K562 (cell line): ENCODE data around the gene OR1I1. TPM values are rescaled to one million over a fixed set of nuclear protein-coding genes. Genes with fewer than 3 reads are reported as not detected.

Source experiments
- CCAR2 ChIP-seq: fragments of 200-400 bp; formaldehyde crosslinking; IDR thresholded peaks from 2 replicates; pipeline ENCODE4 v1.6.1; 2017; ENCODE audit warnings: mild to moderate bottlenecking, low read depth, low read length
- GABPB1 ChIP-seq: sonication (generic); formaldehyde crosslinking; IDR thresholded peaks from 2 replicates; pipeline ENCODE4 v1.8.0; 2022; ENCODE audit warnings: mild to moderate bottlenecking, missing genetic modification reagents
- ILF3 ChIP-seq: fragments of 450-650 bp; IDR thresholded peaks from 2 replicates; pipeline ENCODE4 v1.6.1; 2018; ENCODE audit warnings: antibody characterized with exemption, mild to moderate bottlenecking, moderate library complexity, borderline replicate concordance
- REST ChIP-seq, 2 experiments: fragments of 450-650 bp; formaldehyde crosslinking in 1 of 2; IDR thresholded peaks; 2 replicates each; pipeline versions ENCODE4 v1.4.0 to v1.6.1; 2014 to 2020; ENCODE audit warnings: mild to moderate bottlenecking in 2 of 2, borderline replicate concordance in 1 of 2, low read depth in 1 of 2
- ZNF354B ChIP-seq: fragments of 250-450 bp; sonication (Bioruptor Pico); IDR thresholded peaks from 2 replicates; pipeline ENCODE4 v1.4.0; 2020
- ZNF512 ChIP-seq: IDR thresholded peaks from 2 replicates; pipeline ENCODE4 v1.6.1; 2016; ENCODE audit warnings: missing genetic modification characterization, missing compliant biosample characterization
- polyA plus RNA-seq, 8 experiments: library from polyadenylated mRNA; depleted of rRNA in 4 of 8; stranded (reverse) in 5 of 8; unstranded in 3 of 8; fragments of >200 nt; fragmentation: Nextera tagmentation in 2 of 8; fragmentation: Illumina TruSeq in 1 of 8; extraction: Ambion mirVana in 2 of 8; extraction: Trizol in 1 of 8; gene quantifications; 2 replicates each; pipeline versions ENCODE4 v1.2.1 to v1.2.3, GENCODE V29; 2011 to 2014; ENCODE audit warnings: inconsistent platforms in 1 of 8, missing spikeins in 1 of 8
- total RNA-seq, 7 experiments: library from RNA; depleted of rRNA in 6 of 7; stranded (reverse); fragments of >200 nt in 6 of 7; fragmentation: Illumina TruSeq in 2 of 7; extraction: Trizol in 2 of 7; gene quantifications; 2 replicates each; pipeline versions ENCODE4 v1.2.1 to v1.2.3, GENCODE V29; 2011 to 2021; ENCODE audit warnings: low replicate concordance in 1 of 7

Gene OR1I1
- total and polyA plus RNA-seq, 9 of the 15 experiments (the other 6 are each of a cell fraction or from before 2014, with no cell fraction given): not detected

- TF ChIP-seq REST (IDR thresholded peaks at IDR 0.05; ENCODE audit: borderline replicate concordance): no peak
- no peak for TF ChIP-seq REST (CRISPR knock-in tag; IDR thresholded peaks at IDR 0.05; ENCODE audit: low read depth)
- TF ChIP-seq CCAR2: no peak
- TF ChIP-seq ZNF512 (tag): no peak
- TF ChIP-seq GABPB1 (CRISPR knock-in tag): no peak
- no peak for TF ChIP-seq ZNF354B
- no peak for TF ChIP-seq ILF3
These were observed 31.4 kb upstream of the OR1I1 start (continued) for GRCh38 chr19:15050639-15051038.
